Activated CD4-positive, alpha-beta T cell treated with anti-CD3 and anti-CD28 coated beads, Interleukin-2, amount 50 U/mL, for 48 hours (primary cell): ENCODE results near the gene CDKN3.
"Not testable (repeated sequence)": the region's sequence is repeated elsewhere in the genome, so short reads cannot be mapped to it uniquely, and the experiment has no call there.

Experiments
- DNase-seq, 2 experiments: peaks; one replicate each; pipeline ENCODE4 v3.0.0-alpha.2; 2020

Gene CDKN3

DNA sequence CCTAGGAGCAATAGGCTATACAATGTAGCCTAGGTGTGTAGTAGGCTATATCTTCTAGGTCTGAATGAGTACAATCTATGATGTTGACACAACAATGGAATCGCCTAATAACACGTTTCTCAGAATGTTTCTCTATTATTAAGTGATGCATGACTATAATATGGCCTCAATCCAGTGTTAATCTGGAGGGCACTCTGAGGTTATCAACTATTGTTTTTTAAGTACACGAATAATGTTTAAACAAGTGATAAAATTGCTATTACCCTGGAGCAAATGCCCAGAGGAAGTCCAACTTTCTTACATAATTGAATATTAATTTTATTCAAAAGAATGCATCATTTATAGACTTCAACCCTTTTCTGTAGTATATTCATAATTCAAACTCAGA lies 60.8 kb downstream of the CDKN3 start:
- DNase-seq, result no peak

DNA sequence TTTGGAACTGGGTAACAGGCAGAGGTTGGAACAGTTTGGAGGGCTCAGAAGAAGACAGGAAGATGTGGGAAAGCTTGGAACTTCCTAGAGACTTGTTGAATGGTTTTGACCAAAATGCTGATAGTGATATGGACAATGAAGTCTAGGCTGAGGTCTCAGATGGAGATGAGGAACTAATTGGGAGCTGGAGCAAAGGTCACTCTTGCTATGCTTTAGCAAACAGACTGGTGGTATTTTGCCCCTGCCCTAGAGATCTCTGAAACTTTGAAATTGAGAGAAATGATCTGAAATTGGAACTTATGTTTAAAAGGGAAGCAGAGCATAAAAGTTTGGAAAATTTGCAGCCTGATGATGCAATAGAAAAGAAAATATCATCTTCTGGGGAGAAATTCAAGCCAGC lies 61.7 kb downstream of the CDKN3 start:
- not testable (repeated sequence) for DNase-seq

DNA sequence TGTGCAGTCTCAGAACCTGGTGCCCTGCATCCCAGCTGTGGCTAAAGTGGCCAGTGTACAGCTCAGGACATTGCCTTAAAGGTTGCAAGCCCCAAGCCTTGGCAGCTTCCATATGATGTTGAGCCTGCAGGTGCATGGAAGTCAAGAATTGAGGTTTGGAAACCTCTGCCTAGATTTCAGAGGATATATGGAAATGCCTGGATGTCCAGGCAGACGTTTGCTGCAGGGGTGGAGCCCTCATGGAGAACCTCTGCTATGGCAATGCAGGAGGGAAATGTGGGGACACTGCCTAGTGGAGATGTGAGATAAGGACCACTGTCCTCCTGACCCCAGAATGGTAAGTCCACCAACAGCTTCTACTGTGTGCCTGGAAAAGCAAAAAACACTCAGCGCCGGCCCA lies 62.3 kb downstream of the CDKN3 start:
- no peak for DNase-seq

DNA sequence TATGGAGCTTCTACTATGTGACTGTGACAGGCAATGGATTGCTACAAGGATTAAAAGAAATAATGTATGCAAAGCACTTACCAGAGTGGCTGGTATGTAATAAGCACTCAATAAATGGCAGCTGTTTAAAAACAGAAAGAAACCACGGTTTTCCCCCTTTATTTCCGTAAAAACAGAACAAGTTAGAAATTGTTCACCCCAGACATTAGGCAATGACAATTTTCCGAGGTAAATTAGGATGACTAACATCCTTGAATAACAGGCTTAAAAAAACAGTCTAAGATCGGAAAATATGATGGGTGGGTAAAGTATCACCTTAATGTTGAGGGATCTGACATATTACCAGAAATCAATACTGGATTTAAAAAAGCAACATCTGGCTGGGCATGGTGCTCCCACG lies 65.2 kb downstream of the CDKN3 start:
- no peak for DNase-seq

DNA sequence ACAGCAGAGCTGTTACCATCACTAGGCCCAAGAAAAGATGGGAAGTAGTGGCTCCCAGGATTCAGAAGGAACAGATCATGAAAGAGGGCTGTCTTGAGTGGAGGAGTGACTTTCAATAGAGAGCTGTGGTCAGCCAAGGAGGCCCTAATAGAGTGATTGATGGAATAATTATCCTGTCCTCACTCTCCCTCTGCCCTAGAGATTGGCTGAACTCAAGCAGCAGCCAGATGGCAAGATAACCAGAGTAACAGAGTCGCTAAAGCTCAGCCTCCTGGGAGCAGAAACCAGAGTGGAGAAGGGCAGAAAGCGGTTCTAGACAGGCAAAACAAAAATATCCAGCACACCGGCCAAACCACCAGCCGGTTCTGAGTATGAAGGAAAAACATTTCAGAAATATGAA lies 68.8 kb downstream of the CDKN3 start:
- DNase-seq, result no peak

DNA sequence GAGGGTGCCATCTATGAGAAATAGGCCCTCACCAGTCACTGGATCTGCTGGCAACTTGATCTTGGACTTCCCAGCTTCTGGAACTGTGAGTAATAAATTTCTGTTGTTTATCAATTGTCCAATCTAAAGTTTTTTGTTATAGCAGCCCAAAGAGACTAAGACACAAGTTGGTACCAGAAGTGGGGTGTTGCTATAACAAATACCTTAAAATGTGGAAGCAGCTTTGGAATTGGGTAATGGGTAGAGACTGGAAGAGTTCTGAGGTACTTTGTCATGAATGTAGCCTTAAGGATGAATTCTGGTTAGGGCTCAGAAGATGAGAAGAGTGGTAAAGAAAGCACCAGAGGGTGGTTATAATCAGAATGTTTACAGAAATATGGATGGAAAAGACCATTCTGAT lies 70.5 kb downstream of the CDKN3 start:
- no peak for DNase-seq
